NCI-H460 (cell line): ENCODE measurements around the gene SPCS2. TPM values are rescaled to one million over a fixed set of nuclear protein-coding genes. Genes with fewer than 3 reads are reported as not detected.
A peak's percentile ranks its signal among the peaks of the same experiment; 100 is the strongest.
"Not testable (repeated sequence)": the region's sequence is repeated elsewhere in the genome, so short reads cannot be mapped to it uniquely, and the experiment has no call there.

Experiments used
- DNase-seq: peaks from one replicate; pipeline ENCODE4 v3.0.0-alpha.2; 2016; ENCODE audit warnings: low read depth; ENCODE audit errors: extremely low read depth
- total RNA-seq: library from RNA; depleted of rRNA; stranded (reverse); fragments of >200 nt; shearing (Covaris generic); gene quantifications from 2 replicates; pipeline ENCODE4 v1.2.3, GENCODE V29; 2014

SPCS2 gene
- total RNA-seq, 1 experiment from 2014 or later = 81.9 TPM

GRCh38 chr11:74992852-74993251 is 43.8 kb downstream of the SPCS2 start:
- DNase-seq = no peak

- DNase-seq = no peak
Observed at GRCh38 chr11:75000975-75001354, 51.9 kb downstream of the SPCS2 start.

GRCh38 chr11:75001686-75002085 is 52.6 kb downstream of the SPCS2 start:
- DNase-seq = no peak

GRCh38 chr11:75002516-75002915 is 53.5 kb downstream of the SPCS2 start:
- no peak for DNase-seq

- no peak for DNase-seq
Observed at GRCh38 chr11:75004215-75004614, 55.1 kb downstream of the SPCS2 start.

GRCh38 chr11:75011357-75011756 is 62.3 kb downstream of the SPCS2 start:
- no peak for DNase-seq

- DNase-seq = no peak
Observed at GRCh38 chr11:75011872-75012271, 62.8 kb downstream of the SPCS2 start.

- DNase-seq = no peak
Observed at GRCh38 chr11:75013051-75013450, 64.0 kb downstream of the SPCS2 start.

GRCh38 chr11:75014129-75014528 is 65.1 kb downstream of the SPCS2 start:
- no peak for DNase-seq

- DNase-seq = not testable (repeated sequence)
Observed at GRCh38 chr11:75019200-75019599, 70.1 kb downstream of the SPCS2 start.

GRCh38 chr11:75020328-75020727 is 71.3 kb downstream of the SPCS2 start:
- DNase-seq = not testable (repeated sequence)

GRCh38 chr11:75022296-75022695 is 73.2 kb downstream of the SPCS2 start:
- no peak for DNase-seq

- DNase-seq = peak; percentile 62
Observed at GRCh38 chr11:75022759-75023396, 73.8 kb downstream of the SPCS2 start.

GRCh38 chr11:75023446-75024067 is 74.5 kb downstream of the SPCS2 start:
- no peak for DNase-seq

GRCh38 chr11:75024068-75024449 is 75.0 kb downstream of the SPCS2 start:
- no peak for DNase-seq

- DNase-seq = no peak
Observed at GRCh38 chr11:75024764-75025211, 75.7 kb downstream of the SPCS2 start.

GRCh38 chr11:75025561-75025960 is 76.5 kb downstream of the SPCS2 start:
- DNase-seq = no peak

GRCh38 chr11:75028321-75028720 is 79.3 kb downstream of the SPCS2 start:
- no peak for DNase-seq
